Measurements from ENCODE around the gene ANO9.

ANO9 gene

DNA sequence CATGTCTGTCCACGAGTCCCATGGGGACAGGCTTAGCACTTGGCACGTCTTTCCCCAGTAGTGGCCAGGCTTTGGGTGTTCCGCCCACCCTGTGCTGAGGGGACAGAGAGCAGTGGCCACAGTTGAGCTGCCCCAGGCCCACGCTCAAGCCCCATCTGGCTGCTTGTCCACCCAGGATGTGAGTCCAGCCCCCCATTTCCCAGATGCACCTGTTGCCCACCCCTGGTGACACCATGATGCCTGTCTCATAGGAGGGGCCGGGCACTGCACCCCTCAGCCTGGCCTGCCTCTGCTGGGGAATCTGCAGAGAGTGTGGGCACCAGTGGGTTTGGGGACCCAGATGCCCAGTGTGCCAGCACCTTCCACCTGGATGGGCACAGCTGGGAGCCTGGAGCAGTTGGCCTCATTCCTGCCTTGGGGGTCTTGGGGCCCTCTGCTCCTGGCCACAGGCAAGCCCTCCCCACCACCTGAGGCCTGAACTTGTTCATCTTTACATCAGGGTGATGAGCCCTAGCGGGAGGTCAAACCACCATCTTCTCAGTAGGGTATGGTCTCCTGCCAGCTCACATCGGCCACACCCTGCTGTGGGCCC lies 32.7 kb downstream of the ANO9 start:
- H3K4me2 ChIP-seq (ENCODE audit: low read depth, low read length), result no peak overlapping the region
- no peak overlapping the region for H3K27ac ChIP-seq (ENCODE audit: low read length)
- H3K4me3 ChIP-seq (ENCODE audit: low read length), result no peak overlapping the region
- peaks cover 59% of the 10 kb centered on the region for H3K27me3 ChIP-seq (replicated peaks; ENCODE audit: insufficient read depth, low read length)
- no peaks in the 10 kb centered on the region for H3K9me2 ChIP-seq (replicated peaks; ENCODE audit: insufficient read depth, low read length)
- no peaks in the 10 kb centered on the region for H3K9me3 ChIP-seq (replicated peaks; ENCODE audit: insufficient read depth, low read length)
- no peaks in the 10 kb centered on the region for H3K79me2 ChIP-seq (ENCODE audit: low read length)
- H3K9ac ChIP-seq (ENCODE audit: low read length), result no peak overlapping the region
- peaks cover 4% of the 10 kb centered on the region; the same call in 1 of the 2 replicates for H3K4me1 ChIP-seq (ENCODE audit: low read length)
- no peak overlapping the region for H2AFZ ChIP-seq (ENCODE audit: low read length)
- no peaks in the 10 kb centered on the region for H3K36me3 ChIP-seq (replicated peaks; ENCODE audit: insufficient read depth, low read length)
- H4K20me1 ChIP-seq (ENCODE audit: insufficient read depth, low read length), result no peaks in the 10 kb centered on the region
- H3F3A ChIP-seq (ENCODE audit: insufficient read depth, low read length), result no peaks in the 10 kb centered on the region
- no peak for DNase-seq
- no peak for TF ChIP-seq EZH2 (optimal IDR thresholded peaks at IDR 0.05; ENCODE audit: low read depth, low read length)
- TF ChIP-seq EZH2phosphoT487 (IDR thresholded peaks at IDR 0.05; ENCODE audit: low read length), result no peak
- TF ChIP-seq, protein P1, sequence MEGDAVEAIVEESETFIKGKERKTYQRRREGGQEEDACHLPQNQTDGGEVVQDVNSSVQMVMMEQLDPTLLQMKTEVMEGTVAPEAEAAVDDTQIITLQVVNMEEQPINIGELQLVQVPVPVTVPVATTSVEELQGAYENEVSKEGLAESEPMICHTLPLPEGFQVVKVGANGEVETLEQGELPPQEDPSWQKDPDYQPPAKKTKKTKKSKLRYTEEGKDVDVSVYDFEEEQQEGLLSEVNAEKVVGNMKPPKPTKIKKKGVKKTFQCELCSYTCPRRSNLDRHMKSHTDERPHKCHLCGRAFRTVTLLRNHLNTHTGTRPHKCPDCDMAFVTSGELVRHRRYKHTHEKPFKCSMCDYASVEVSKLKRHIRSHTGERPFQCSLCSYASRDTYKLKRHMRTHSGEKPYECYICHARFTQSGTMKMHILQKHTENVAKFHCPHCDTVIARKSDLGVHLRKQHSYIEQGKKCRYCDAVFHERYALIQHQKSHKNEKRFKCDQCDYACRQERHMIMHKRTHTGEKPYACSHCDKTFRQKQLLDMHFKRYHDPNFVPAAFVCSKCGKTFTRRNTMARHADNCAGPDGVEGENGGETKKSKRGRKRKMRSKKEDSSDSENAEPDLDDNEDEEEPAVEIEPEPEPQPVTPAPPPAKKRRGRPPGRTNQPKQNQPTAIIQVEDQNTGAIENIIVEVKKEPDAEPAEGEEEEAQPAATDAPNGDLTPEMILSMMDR (IDR thresholded peaks at IDR 0.05; ENCODE audit: low read length), result no peak

DNA sequence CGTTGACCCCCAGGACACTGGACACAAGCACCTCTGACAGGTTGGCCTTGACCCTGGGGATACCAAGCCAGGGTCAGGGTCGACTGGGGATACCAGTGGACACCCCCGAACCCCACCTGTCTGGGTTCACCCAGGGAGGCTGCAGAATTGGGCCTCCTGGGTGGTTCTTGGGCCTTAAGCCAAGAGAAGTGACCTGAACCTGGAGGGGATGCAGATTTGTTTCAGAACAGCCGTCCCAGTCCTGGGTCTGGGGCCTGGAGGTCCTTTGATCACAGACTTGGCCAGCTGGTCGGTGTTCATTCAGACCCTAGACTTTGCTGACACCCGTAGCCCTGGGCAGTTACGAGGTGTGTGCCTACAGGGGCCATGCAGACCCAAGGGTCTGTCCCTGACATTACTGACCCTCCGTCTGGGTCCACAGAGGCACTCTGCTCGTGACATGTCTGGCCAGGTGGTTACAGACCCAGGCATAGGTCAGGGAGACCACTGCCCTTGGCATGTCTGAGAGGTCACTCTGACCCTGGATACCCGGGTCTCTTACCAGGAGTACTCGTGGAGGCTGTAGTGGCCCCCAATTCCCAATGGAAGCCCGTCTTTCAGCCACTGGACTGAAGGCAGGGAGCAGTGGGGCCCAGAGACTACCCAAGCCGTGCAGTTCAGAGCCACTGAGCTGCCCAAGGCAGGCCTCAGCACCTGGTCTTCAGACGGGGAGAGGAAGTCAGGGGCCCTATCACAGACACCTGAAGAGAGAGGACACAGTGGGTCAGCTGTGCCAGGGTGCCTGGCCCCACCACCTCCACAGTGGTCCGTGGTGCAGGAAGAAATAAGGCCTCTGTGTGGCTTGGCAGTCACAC lies 33.4 kb downstream of the ANO9 start:
- H3K9me2 ChIP-seq (replicated peaks; ENCODE audit: insufficient read depth, low read length), result no peaks in the 10 kb centered on the region
- TF ChIP-seq EZH2phosphoT487 (IDR thresholded peaks at IDR 0.05; ENCODE audit: low read length) (no peak), EZH2 (optimal IDR thresholded peaks at IDR 0.05; ENCODE audit: low read depth, low read length) (no peak)
- TF ChIP-seq, protein P1 (IDR thresholded peaks at IDR 0.05; ENCODE audit: low read length), result no peak
- no peak overlapping the region for H3K9ac ChIP-seq (ENCODE audit: low read length)
- no peak overlapping the region for H3K27ac ChIP-seq (ENCODE audit: low read length)
- no peaks in the 10 kb centered on the region for H3K79me2 ChIP-seq (ENCODE audit: low read length)
- DNase-seq, result no peak
- H2AFZ ChIP-seq (ENCODE audit: low read length), result no peak overlapping the region
- H3K4me2 ChIP-seq (ENCODE audit: low read depth, low read length), result no peak overlapping the region
- H3K9me3 ChIP-seq (replicated peaks; ENCODE audit: insufficient read depth, low read length), result no peaks in the 10 kb centered on the region
- no peak overlapping the region for H3K4me3 ChIP-seq (ENCODE audit: low read length)
- peaks cover 4% of the 10 kb centered on the region; the same call in 1 of the 2 replicates for H3K4me1 ChIP-seq (ENCODE audit: low read length)
- no peaks in the 10 kb centered on the region for H3K36me3 ChIP-seq (replicated peaks; ENCODE audit: insufficient read depth, low read length)
- peaks cover 62% of the 10 kb centered on the region for H3K27me3 ChIP-seq (replicated peaks; ENCODE audit: insufficient read depth, low read length)
- H4K20me1 ChIP-seq (ENCODE audit: insufficient read depth, low read length), result no peaks in the 10 kb centered on the region
- no peaks in the 10 kb centered on the region for H3F3A ChIP-seq (ENCODE audit: insufficient read depth, low read length)

DNA sequence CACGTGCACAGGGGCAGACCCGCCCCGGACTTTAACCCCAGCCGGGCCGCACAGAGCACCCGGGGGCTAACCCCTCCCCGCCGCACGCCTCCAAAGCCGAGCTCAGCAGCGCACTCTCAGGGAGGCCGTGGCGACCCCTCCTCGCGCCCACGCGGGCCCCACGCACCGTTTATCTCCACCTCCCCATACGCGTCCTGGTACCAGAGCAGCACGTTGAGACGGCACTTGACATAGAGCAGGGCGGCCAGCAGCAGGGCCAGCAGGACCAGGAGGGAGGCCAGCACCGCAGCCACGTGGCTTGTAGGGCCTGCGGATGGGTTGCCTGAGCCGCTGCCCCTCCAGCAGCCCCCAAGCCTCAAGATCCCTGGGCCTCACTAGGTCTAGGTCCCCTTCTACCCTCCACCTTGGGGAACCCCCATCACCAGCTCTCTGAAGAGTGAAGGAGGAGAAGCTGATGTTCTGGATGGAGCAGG lies 34.1 kb downstream of the ANO9 start:
- H3K4me3 ChIP-seq (ENCODE audit: low read length), result no peak overlapping the region
- no peaks in the 10 kb centered on the region for H4K20me1 ChIP-seq (ENCODE audit: insufficient read depth, low read length)
- peaks cover 4% of the 10 kb centered on the region; the same call in 1 of the 2 replicates for H3K4me1 ChIP-seq (ENCODE audit: low read length)
- DNase-seq, result no peak
- no peak overlapping the region for H3K4me2 ChIP-seq (ENCODE audit: low read depth, low read length)
- H3K9me2 ChIP-seq (replicated peaks; ENCODE audit: insufficient read depth, low read length), result no peaks in the 10 kb centered on the region
- no peaks in the 10 kb centered on the region for H3F3A ChIP-seq (ENCODE audit: insufficient read depth, low read length)
- no peaks in the 10 kb centered on the region for H3K9me3 ChIP-seq (replicated peaks; ENCODE audit: insufficient read depth, low read length)
- H3K36me3 ChIP-seq (replicated peaks; ENCODE audit: insufficient read depth, low read length), result no peaks in the 10 kb centered on the region
- no peak for TF ChIP-seq EZH2phosphoT487 (IDR thresholded peaks at IDR 0.05; ENCODE audit: low read length)
- TF ChIP-seq, protein P1 (IDR thresholded peaks at IDR 0.05; ENCODE audit: low read length), result no peak
- TF ChIP-seq EZH2 (optimal IDR thresholded peaks at IDR 0.05; ENCODE audit: low read depth, low read length), result no peak
- H2AFZ ChIP-seq (ENCODE audit: low read length), result no peak overlapping the region
- no peaks in the 10 kb centered on the region for H3K79me2 ChIP-seq (ENCODE audit: low read length)
- no peak overlapping the region for H3K9ac ChIP-seq (ENCODE audit: low read length)
- H3K27ac ChIP-seq (ENCODE audit: low read length), result no peak overlapping the region
- H3K27me3 ChIP-seq (replicated peaks; ENCODE audit: insufficient read depth, low read length), result peaks cover 57% of the 10 kb centered on the region
